Gastrocnemius medialis (tissue), 4 donors: ENCODE results near the gene CAVIN1.
"Not testable (repeated sequence)": the region's sequence is repeated elsewhere in the genome, so short reads cannot be mapped to it uniquely, and the experiment has no call there.

Source experiments
- POLR2A ChIP-seq, 2 donors: fragments of 450-650 bp; IDR thresholded peaks; one replicate each; pipeline ENCODE4 v1.6.1; 2017; ENCODE audit warnings: antibody characterized with exemption in 2 of 2, mild to moderate bottlenecking in 2 of 2, moderate library complexity in 2 of 2
- TF ChIP-seq, protein P1 (sequence below), 5 experiments: fragments of 450-650 bp in 3 of 5; fragments of 200-600 bp in 2 of 5; sonication (generic) in 2 of 5; IDR thresholded peaks in 4 of 5; conservative IDR thresholded peaks in 1 of 5; 1 replicate in 4 of 5; 2 replicates in 1 of 5; pipeline ENCODE4 v1.5.1; 2016 to 2019; ENCODE audit warnings: antibody characterized with exemption in 5 of 5, mild to moderate bottlenecking in 3 of 5, moderate library complexity in 3 of 5

- TF ChIP-seq, protein P1, sequence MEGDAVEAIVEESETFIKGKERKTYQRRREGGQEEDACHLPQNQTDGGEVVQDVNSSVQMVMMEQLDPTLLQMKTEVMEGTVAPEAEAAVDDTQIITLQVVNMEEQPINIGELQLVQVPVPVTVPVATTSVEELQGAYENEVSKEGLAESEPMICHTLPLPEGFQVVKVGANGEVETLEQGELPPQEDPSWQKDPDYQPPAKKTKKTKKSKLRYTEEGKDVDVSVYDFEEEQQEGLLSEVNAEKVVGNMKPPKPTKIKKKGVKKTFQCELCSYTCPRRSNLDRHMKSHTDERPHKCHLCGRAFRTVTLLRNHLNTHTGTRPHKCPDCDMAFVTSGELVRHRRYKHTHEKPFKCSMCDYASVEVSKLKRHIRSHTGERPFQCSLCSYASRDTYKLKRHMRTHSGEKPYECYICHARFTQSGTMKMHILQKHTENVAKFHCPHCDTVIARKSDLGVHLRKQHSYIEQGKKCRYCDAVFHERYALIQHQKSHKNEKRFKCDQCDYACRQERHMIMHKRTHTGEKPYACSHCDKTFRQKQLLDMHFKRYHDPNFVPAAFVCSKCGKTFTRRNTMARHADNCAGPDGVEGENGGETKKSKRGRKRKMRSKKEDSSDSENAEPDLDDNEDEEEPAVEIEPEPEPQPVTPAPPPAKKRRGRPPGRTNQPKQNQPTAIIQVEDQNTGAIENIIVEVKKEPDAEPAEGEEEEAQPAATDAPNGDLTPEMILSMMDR (IDR thresholded peaks at IDR 0.05 in 4 of 5, conservative IDR thresholded peaks at IDR 0.05 in 1 of 5), result not testable (repeated sequence)
- not testable (repeated sequence) for TF ChIP-seq POLR2A (IDR thresholded peaks at IDR 0.05)
Measured at GRCh38 chr17:42368310-42368709, 54.7 kb downstream of the CAVIN1 start.
